HEK293 (cell line): ENCODE results near the gene MARK4.
A peak's percentile ranks its signal among the peaks of the same experiment; 100 is the strongest.

Source experiments
- CTCF ChIP-seq: fragments of 450-650 bp; formaldehyde crosslinking; IDR thresholded peaks from 2 replicates; pipeline ENCODE4 v1.5.1; 2016; ENCODE audit warnings: missing biosample characterization, missing genetic modification characterization
- HOXA7 ChIP-seq: sonication (generic); formaldehyde crosslinking; IDR thresholded peaks from 2 replicates; pipeline ENCODE4 v1.8.1; 2022; ENCODE audit warnings: missing genetic modification reagents, borderline replicate concordance
- SP2 ChIP-seq: fragments of 450-650 bp; formaldehyde crosslinking; IDR thresholded peaks from 2 replicates; pipeline ENCODE4 v1.5.1; 2016; ENCODE audit warnings: missing biosample characterization, missing genetic modification characterization
- ZBTB44 ChIP-seq: fragments of 450-650 bp; IDR thresholded peaks from 2 replicates; pipeline ENCODE4 v1.5.1; 2018; ENCODE audit warnings: missing biosample characterization, mild to moderate bottlenecking, missing genetic modification characterization
- ZNF280C ChIP-seq: fragments of 450-650 bp; formaldehyde crosslinking; IDR thresholded peaks from 2 replicates; pipeline ENCODE4 v1.5.1; 2016; ENCODE audit warnings: missing biosample characterization, missing genetic modification characterization
- ZNF48 ChIP-seq: fragments of 450-650 bp; formaldehyde crosslinking; IDR thresholded peaks from 2 replicates; pipeline ENCODE4 v1.5.1; 2016; ENCODE audit warnings: missing biosample characterization, missing genetic modification characterization

GRCh38 chr19:45306518-45307027, 55.5 kb downstream of the MARK4 start:
- TF ChIP-seq CTCF (tag by site-specific recombination) (no peak), ZBTB44 (no peak), SP2 (peak; percentile 35), ZNF48 (tag by site-specific recombination) (no peak), ZNF280C (tag by site-specific recombination) (no peak), HOXA7 (CRISPR knock-in tag) (no peak)
